ENCODE data around the gene SPAG8.

SPAG8 gene

GRCh38 chr9:35811381-35812024 lies 559 bp downstream of the SPAG8 start:
- H3K9me3 ChIP-seq (ENCODE audit: control insufficient read depth, insufficient read depth, low read length) = 0 out of 2 replicates have a peak, but pooled peaks cover 3% of the 10 kb centered on the region
- peaks cover 13% of the 10 kb centered on the region for H3K79me2 ChIP-seq (ENCODE audit: control insufficient read depth, low read length)
- no peaks in the 10 kb centered on the region for H3K9me2 ChIP-seq (replicated peaks; ENCODE audit: control insufficient read depth, low read length)
- peaks cover 12% of the 10 kb centered on the region for H3K36me3 ChIP-seq (ENCODE audit: control insufficient read depth, low read length)
- TF ChIP-seq, protein P1, sequence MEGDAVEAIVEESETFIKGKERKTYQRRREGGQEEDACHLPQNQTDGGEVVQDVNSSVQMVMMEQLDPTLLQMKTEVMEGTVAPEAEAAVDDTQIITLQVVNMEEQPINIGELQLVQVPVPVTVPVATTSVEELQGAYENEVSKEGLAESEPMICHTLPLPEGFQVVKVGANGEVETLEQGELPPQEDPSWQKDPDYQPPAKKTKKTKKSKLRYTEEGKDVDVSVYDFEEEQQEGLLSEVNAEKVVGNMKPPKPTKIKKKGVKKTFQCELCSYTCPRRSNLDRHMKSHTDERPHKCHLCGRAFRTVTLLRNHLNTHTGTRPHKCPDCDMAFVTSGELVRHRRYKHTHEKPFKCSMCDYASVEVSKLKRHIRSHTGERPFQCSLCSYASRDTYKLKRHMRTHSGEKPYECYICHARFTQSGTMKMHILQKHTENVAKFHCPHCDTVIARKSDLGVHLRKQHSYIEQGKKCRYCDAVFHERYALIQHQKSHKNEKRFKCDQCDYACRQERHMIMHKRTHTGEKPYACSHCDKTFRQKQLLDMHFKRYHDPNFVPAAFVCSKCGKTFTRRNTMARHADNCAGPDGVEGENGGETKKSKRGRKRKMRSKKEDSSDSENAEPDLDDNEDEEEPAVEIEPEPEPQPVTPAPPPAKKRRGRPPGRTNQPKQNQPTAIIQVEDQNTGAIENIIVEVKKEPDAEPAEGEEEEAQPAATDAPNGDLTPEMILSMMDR (IDR thresholded peaks at IDR 0.05; ENCODE audit: low read depth, low read length, poor library complexity, severe bottlenecking) = no peak
- TF ChIP-seq EZH2phosphoT487 (IDR thresholded peaks at IDR 0.05; ENCODE audit: borderline replicate concordance, low read length) = no peak
- peak overlapping the region; percentile 100 for H3K4me2 ChIP-seq (ENCODE audit: low read length)
- H3K4me1 ChIP-seq (ENCODE audit: control insufficient read depth, low read length) = peaks cover 36% of the 10 kb centered on the region
- H3K27me3 ChIP-seq (ENCODE audit: control insufficient read depth, low read length) = no peaks in the 10 kb centered on the region
- H3K27ac ChIP-seq (ENCODE audit: low read depth, low read length) = no peak overlapping the region
- H4K20me1 ChIP-seq (ENCODE audit: control insufficient read depth, insufficient read depth, low read depth, low read length) = no peaks in the 10 kb centered on the region
- peak overlapping the region; percentile 78 for H3K4me3 ChIP-seq (ENCODE audit: low read length)
- peaks cover 6% of the 10 kb centered on the region for H3F3A ChIP-seq (ENCODE audit: control insufficient read depth, insufficient read depth)

DNA sequence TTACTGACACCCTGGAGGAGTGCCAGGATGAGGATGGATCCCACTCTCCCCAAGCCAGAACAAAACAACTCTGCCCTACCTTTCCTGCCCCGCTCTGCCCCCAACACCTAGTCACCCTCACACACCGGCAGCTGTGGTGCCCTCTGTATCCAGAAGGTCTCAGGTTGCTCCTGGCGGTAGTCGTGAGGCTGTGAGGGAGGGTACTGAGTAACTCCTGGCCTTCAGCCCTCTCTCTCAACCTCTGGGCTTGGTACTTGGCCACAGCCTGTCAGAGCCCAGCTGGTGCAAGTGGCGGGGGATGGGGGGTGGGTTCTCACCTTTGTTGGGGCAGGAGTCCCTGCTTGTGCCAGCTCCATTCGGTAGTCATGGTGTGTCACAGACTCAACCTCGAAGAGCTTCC lies 1.9 kb downstream of the SPAG8 start:
- Histone ChIP-seq H3K4me1 (ENCODE audit: control insufficient read depth, low read length) (peaks cover 32% of the 10 kb centered on the region), H3K9me2 (replicated peaks; ENCODE audit: control insufficient read depth, low read length) (no peaks in the 10 kb centered on the region), H3K27me3 (ENCODE audit: control insufficient read depth, low read length) (no peaks in the 10 kb centered on the region), H3K36me3 (ENCODE audit: control insufficient read depth, low read length) (peaks cover 12% of the 10 kb centered on the region), H3K79me2 (ENCODE audit: control insufficient read depth, low read length) (peaks cover 13% of the 10 kb centered on the region), H3K4me3 (ENCODE audit: low read length) (no peak overlapping the region), H3K9me3 (ENCODE audit: control insufficient read depth, insufficient read depth, low read length) (no peaks in the 10 kb centered on the region), H3K4me2 (ENCODE audit: low read length) (no peak overlapping the region), H3K27ac (ENCODE audit: low read depth, low read length) (no peak overlapping the region), H3F3A (ENCODE audit: control insufficient read depth, insufficient read depth) (peaks cover 4% of the 10 kb centered on the region), H4K20me1 (ENCODE audit: control insufficient read depth, insufficient read depth, low read depth, low read length) (no peaks in the 10 kb centered on the region)
- TF ChIP-seq EZH2phosphoT487 (IDR thresholded peaks at IDR 0.05; ENCODE audit: borderline replicate concordance, low read length) = no peak
- TF ChIP-seq, protein P1 (IDR thresholded peaks at IDR 0.05; ENCODE audit: low read depth, low read length, poor library complexity, severe bottlenecking) = no peak

DNA sequence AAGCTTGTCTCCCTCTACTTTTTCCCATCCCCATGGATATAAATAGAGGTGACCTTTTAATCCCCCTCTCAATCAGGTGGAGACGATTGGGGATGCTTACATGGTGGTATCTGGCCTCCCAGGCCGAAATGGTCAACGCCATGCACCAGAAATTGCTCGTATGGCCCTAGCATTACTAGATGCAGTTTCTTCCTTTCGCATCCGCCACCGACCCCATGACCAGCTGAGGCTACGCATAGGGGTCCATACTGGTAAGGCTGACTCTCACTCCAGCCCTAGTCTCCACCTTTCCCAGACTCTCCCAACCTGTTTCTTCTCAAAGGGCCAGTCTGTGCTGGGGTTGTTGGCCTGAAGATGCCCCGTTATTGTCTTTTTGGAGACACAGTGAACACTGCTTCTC lies 3.6 kb downstream of the SPAG8 start:
- Histone ChIP-seq H3K9me3 (ENCODE audit: control insufficient read depth, insufficient read depth, low read length) (no peaks in the 10 kb centered on the region), H3K27me3 (ENCODE audit: control insufficient read depth, low read length) (no peaks in the 10 kb centered on the region), H3K4me1 (ENCODE audit: control insufficient read depth, low read length) (peaks cover 22% of the 10 kb centered on the region), H3K4me2 (ENCODE audit: low read length) (no peak overlapping the region), H4K20me1 (ENCODE audit: control insufficient read depth, insufficient read depth, low read depth, low read length) (no peaks in the 10 kb centered on the region), H3K4me3 (ENCODE audit: low read length) (no peak overlapping the region), H3F3A (ENCODE audit: control insufficient read depth, insufficient read depth) (no peaks in the 10 kb centered on the region), H3K9me2 (replicated peaks; ENCODE audit: control insufficient read depth, low read length) (no peaks in the 10 kb centered on the region), H3K79me2 (ENCODE audit: control insufficient read depth, low read length) (peaks cover under 1% of the 10 kb centered on the region; the same call in 1 of the 2 replicates), H3K36me3 (ENCODE audit: control insufficient read depth, low read length) (peaks cover 8% of the 10 kb centered on the region), H3K27ac (ENCODE audit: low read depth, low read length) (no peak overlapping the region)
- TF ChIP-seq EZH2phosphoT487 (IDR thresholded peaks at IDR 0.05; ENCODE audit: borderline replicate concordance, low read length) = no peak
- TF ChIP-seq, protein P1 (IDR thresholded peaks at IDR 0.05; ENCODE audit: low read depth, low read length, poor library complexity, severe bottlenecking) = no peak

Data from DOHH2 (cell line).